ENCODE data around the gene RAB17. TPM values are rescaled to one million over a fixed set of nuclear protein-coding genes. Genes with fewer than 3 reads are reported as not detected.

The RAB17 gene
- total RNA-seq, 1 experiment from 2014 or later: 86.3 TPM

DNA sequence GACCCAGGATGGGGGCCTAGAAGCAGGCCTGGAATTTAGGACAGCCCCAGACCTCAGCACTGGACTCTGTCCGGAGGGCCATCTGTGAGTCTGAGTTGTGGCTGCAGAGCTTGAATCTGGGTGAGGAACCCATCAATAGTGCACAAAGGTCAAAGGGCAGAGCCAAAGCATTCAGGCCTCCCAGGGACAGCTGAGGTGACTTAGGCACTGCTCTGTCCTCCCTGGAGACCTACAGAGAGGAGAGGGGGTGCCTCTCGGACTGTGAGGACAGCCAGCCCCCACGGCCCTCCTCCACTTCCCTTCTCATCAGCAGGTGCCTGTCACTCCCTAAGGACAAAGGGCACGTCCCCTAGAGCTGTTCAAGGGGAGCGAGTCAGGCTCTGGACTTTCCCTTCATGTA, 49.3 kb downstream of the RAB17 start:
- H4K20me1 ChIP-seq (ENCODE audit: insufficient read depth): peaks cover 6% of the 10 kb centered on the region
- H3K4me2 ChIP-seq: no peak overlapping the region
- no peaks in the 10 kb centered on the region for H3K9me3 ChIP-seq (ENCODE audit: insufficient read depth, low read depth)
- ChIA-PET CTCF (no interaction called here), POLR2A (ENCODE audit: unreplicated experiment) (no interaction called here)
- no peak overlapping the region for H3K4me3 ChIP-seq
- no peak overlapping the region for H2AFZ ChIP-seq
- H3K4me1 ChIP-seq (replicated peaks; ENCODE audit: insufficient read depth): no peaks in the 10 kb centered on the region
- H3K27ac ChIP-seq: no peak overlapping the region
- H3F3A ChIP-seq (ENCODE audit: insufficient read depth, low read depth): peaks cover 50% of the 10 kb centered on the region
- TF ChIP-seq, protein P1, sequence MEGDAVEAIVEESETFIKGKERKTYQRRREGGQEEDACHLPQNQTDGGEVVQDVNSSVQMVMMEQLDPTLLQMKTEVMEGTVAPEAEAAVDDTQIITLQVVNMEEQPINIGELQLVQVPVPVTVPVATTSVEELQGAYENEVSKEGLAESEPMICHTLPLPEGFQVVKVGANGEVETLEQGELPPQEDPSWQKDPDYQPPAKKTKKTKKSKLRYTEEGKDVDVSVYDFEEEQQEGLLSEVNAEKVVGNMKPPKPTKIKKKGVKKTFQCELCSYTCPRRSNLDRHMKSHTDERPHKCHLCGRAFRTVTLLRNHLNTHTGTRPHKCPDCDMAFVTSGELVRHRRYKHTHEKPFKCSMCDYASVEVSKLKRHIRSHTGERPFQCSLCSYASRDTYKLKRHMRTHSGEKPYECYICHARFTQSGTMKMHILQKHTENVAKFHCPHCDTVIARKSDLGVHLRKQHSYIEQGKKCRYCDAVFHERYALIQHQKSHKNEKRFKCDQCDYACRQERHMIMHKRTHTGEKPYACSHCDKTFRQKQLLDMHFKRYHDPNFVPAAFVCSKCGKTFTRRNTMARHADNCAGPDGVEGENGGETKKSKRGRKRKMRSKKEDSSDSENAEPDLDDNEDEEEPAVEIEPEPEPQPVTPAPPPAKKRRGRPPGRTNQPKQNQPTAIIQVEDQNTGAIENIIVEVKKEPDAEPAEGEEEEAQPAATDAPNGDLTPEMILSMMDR (conservative IDR thresholded peaks at IDR 0.05): no peak
- TF ChIP-seq EZH2 (IDR thresholded peaks at IDR 0.05; ENCODE audit: low read depth): no peak
- no TSS peak for BruUV-seq (replicated peaks)
- intact Hi-C loops (cut with micrococcal nuclease; ENCODE audit: unreplicated experiment): no loop called here
- no peaks in the 10 kb centered on the region for H3K27me3 ChIP-seq (ENCODE audit: insufficient read depth, low read depth)
- H3K79me2 ChIP-seq (ENCODE audit: low read depth): no peaks in the 10 kb centered on the region
- H3K36me3 ChIP-seq (ENCODE audit: low read depth): peaks cover 38% of the 10 kb centered on the region
- DNase-seq: no peak
- H3K9me2 ChIP-seq (ENCODE audit: insufficient read depth): no peaks in the 10 kb centered on the region

DNA sequence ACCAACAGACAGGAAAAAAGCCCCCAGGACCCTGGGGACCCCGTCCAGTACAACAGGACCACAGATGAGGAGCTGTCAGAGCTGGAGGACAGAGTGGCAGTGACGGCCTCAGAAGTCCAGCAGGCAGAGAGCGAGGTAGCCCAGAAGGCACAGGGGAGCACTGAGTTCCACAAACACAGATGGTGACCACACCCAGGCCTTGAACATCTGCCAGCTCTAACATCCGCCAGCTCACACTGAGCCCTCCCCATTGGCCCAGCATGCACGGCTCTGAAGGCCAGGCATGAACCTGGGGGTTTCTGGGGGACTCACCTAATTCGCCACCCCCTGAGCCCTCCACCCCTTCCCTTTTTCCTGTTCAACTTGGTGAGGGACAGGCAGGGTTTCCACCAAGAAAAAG, 49.7 kb downstream of the RAB17 start:
- intact Hi-C loops (cut with micrococcal nuclease; ENCODE audit: unreplicated experiment): no loop called here
- no peak overlapping the region for H3K4me3 ChIP-seq
- H3K4me2 ChIP-seq: no peak overlapping the region
- no peak for DNase-seq
- peaks cover 6% of the 10 kb centered on the region for H4K20me1 ChIP-seq (ENCODE audit: insufficient read depth)
- H3K4me1 ChIP-seq (replicated peaks; ENCODE audit: insufficient read depth): no peaks in the 10 kb centered on the region
- no peaks in the 10 kb centered on the region for H3K79me2 ChIP-seq (ENCODE audit: low read depth)
- no TSS peak for BruUV-seq (replicated peaks)
- peaks cover 34% of the 10 kb centered on the region for H3K36me3 ChIP-seq (ENCODE audit: low read depth)
- H3F3A ChIP-seq (ENCODE audit: insufficient read depth, low read depth): peaks cover 46% of the 10 kb centered on the region
- POLR2A ChIA-PET (ENCODE audit: unreplicated experiment): no interaction called here
- TF ChIP-seq, protein P1 (conservative IDR thresholded peaks at IDR 0.05): no peak
- TF ChIP-seq EZH2 (IDR thresholded peaks at IDR 0.05; ENCODE audit: low read depth): no peak
- H3K9me3 ChIP-seq (ENCODE audit: insufficient read depth, low read depth): no peaks in the 10 kb centered on the region
- CTCF ChIA-PET: no interaction called here
- no peak overlapping the region for H3K27ac ChIP-seq
- H3K27me3 ChIP-seq (ENCODE audit: insufficient read depth, low read depth): no peaks in the 10 kb centered on the region
- no peaks in the 10 kb centered on the region for H3K9me2 ChIP-seq (ENCODE audit: insufficient read depth)
- H2AFZ ChIP-seq: no peak overlapping the region

DNA sequence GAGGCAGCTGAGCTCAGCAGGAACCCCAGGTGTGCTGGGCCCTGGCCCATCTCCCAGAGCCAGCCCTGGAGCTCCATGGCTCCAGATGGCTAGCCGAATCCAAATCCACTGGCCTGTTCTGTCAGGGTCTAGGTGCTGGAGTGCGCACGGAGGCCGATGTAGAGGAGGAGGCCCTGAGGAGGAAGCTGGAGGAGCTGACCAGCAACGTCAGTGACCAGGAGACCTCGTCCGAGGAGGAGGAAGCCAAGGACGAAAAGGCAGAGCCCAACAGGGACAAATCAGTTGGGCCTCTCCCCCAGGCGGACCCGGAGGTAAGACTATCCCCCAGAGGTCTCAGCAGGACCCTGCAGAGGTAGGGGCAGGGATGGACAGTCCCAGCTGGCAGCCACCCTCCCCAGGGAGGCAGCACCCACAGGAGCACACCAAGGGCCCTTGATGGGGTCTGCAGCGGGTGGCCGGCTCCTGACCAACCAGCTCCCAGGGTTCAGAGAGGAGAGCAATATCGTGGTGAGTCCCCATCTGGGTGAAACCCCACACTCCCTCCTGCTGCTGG, 50.2 kb downstream of the RAB17 start:
- peaks cover 44% of the 10 kb centered on the region for H3F3A ChIP-seq (ENCODE audit: insufficient read depth, low read depth)
- CTCF ChIA-PET: no interaction called here
- peaks cover 6% of the 10 kb centered on the region for H4K20me1 ChIP-seq (ENCODE audit: insufficient read depth)
- H3K4me2 ChIP-seq: no peak overlapping the region
- no peaks in the 10 kb centered on the region for H3K27me3 ChIP-seq (ENCODE audit: insufficient read depth, low read depth)
- POLR2A ChIA-PET (ENCODE audit: unreplicated experiment): no interaction called here
- H3K36me3 ChIP-seq (ENCODE audit: low read depth): peaks cover 33% of the 10 kb centered on the region
- TF ChIP-seq, protein P1 (conservative IDR thresholded peaks at IDR 0.05): no peak
- TF ChIP-seq EZH2 (IDR thresholded peaks at IDR 0.05; ENCODE audit: low read depth): no peak
- H3K79me2 ChIP-seq (ENCODE audit: low read depth): no peaks in the 10 kb centered on the region
- no peak for DNase-seq
- no peaks in the 10 kb centered on the region for H3K9me2 ChIP-seq (ENCODE audit: insufficient read depth)
- no peak overlapping the region for H3K4me3 ChIP-seq
- BruUV-seq (replicated peaks): no TSS peak
- intact Hi-C loops (cut with micrococcal nuclease; ENCODE audit: unreplicated experiment): no loop called here
- H3K27ac ChIP-seq: no peak overlapping the region
- H3K4me1 ChIP-seq (replicated peaks; ENCODE audit: insufficient read depth): no peaks in the 10 kb centered on the region
- H3K9me3 ChIP-seq (ENCODE audit: insufficient read depth, low read depth): no peaks in the 10 kb centered on the region
- no peak overlapping the region for H2AFZ ChIP-seq

Measured in PC-9 (cell line).